ENCODE measurements around the gene FA2H.

The FA2H gene

DNA sequence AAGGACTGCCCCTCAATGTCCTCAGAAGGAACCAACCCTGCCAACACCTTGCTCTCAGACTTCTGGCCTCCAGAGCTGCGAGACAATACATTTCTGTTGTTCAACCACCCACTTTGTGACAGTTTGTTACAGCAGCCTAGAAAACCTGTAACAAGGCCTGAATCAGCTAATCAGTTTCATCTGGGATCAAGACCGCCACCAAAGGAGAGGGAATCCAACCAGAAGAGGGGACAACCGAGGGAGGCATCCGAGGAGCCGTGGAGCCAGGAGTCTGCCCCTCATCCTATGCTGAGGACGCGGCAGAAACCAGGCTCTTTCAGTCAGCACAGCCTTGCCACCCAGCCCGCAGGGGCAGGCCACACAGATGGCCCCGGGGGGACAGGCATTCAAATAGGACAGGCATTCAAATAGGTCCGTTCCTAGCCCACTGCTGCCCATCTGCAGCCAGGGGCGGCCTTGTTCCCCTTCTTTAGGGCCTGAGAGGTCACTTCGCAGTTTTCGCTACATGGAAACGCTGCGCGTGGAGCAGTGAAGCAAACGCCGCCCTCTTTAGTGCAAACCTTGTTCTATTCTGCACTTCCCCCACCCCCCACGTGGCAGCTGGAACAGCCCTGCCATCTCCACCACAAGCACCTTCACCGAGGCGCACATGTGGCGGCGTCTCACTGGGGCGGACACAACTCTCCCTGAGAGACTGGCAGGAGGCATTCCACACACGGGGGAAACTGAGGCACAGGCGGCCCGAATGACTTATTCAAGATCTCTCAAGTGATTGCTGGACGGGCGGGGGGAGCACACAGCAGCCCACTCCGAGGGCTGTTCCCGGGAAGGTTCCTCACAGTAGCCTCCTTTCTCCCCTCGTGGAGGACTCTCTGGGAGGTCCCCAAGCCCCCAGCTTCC, 26.7 kb downstream of the FA2H start:
- in situ Hi-C loops (cut with HindIII; ENCODE audit: low sequenced_read_pairs), result no loop called here
- no peak for DNase-seq (ENCODE audit: low read depth)
- H3K4me3 ChIP-seq (ENCODE audit: low read depth, low read length), result no peak overlapping the region
- TF ChIP-seq, protein P1, sequence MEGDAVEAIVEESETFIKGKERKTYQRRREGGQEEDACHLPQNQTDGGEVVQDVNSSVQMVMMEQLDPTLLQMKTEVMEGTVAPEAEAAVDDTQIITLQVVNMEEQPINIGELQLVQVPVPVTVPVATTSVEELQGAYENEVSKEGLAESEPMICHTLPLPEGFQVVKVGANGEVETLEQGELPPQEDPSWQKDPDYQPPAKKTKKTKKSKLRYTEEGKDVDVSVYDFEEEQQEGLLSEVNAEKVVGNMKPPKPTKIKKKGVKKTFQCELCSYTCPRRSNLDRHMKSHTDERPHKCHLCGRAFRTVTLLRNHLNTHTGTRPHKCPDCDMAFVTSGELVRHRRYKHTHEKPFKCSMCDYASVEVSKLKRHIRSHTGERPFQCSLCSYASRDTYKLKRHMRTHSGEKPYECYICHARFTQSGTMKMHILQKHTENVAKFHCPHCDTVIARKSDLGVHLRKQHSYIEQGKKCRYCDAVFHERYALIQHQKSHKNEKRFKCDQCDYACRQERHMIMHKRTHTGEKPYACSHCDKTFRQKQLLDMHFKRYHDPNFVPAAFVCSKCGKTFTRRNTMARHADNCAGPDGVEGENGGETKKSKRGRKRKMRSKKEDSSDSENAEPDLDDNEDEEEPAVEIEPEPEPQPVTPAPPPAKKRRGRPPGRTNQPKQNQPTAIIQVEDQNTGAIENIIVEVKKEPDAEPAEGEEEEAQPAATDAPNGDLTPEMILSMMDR (IDR thresholded peaks at IDR 0.05; ENCODE audit: low read depth, low read length, missing control alignments), result no peak

- no peak overlapping the region for H3K4me3 ChIP-seq (ENCODE audit: low read depth, low read length)
- no peak for DNase-seq (ENCODE audit: low read depth)
- in situ Hi-C loops (cut with HindIII; ENCODE audit: low sequenced_read_pairs), result no loop called here
- TF ChIP-seq, protein P1 (IDR thresholded peaks at IDR 0.05; ENCODE audit: low read depth, low read length, missing control alignments), result no peak
Measured at GRCh38 chr16:74745926-74746325, 28.7 kb downstream of the FA2H start.

GRCh38 chr16:74745109-74745615, 29.5 kb downstream of the FA2H start:
- TF ChIP-seq, protein P1 (IDR thresholded peaks at IDR 0.05; ENCODE audit: low read depth, low read length, missing control alignments), result no peak
- no peak overlapping the region for H3K4me3 ChIP-seq (ENCODE audit: low read depth, low read length)
- in situ Hi-C loops (cut with HindIII; ENCODE audit: low sequenced_read_pairs), result no loop called here
- DNase-seq (ENCODE audit: low read depth), result no peak

- H3K4me3 ChIP-seq (ENCODE audit: low read depth, low read length), result no peak overlapping the region
- in situ Hi-C loops (cut with HindIII; ENCODE audit: low sequenced_read_pairs), result loop anchor here (5.0 kb wide), 2 partner anchors 53 to 78 kb away; no protein-coding TSS in a partner anchor
- DNase-seq (ENCODE audit: low read depth), result no peak
- TF ChIP-seq, protein P1 (IDR thresholded peaks at IDR 0.05; ENCODE audit: low read depth, low read length, missing control alignments), result no peak
Measured at GRCh38 chr16:74744566-74744965, 30.1 kb downstream of the FA2H start.

DNA sequence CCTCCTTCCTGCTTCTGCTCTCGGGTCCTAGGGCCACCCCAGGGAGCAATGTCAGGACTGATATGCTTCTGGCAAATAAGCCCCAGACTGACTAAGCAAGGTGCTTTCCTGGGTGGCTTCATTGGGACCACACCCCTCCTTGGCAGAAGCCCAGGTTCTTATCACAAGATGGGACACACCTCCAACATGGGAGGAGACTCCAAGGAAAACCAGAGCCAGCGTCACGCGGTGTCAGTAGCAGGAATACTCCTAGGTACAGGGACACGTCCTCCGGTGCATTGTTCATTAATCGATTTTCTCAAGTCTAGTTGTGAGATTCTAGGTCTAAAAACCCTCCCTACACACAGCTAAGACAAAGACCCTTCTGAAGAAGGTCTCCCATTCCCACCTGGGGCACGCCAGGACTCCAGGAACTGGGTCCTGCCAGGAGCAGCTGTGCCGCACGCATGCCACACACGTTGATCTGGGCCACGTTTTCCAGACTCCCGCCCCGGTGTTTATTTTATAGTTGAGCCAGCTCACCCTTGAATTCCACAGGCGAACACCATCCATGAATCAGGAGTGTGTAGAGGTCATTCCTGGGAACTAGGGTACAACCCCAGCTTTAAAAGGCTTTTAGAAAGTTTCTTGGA, 30.8 kb downstream of the FA2H start:
- in situ Hi-C loops (cut with HindIII; ENCODE audit: low sequenced_read_pairs), result loop anchor here (5.0 kb wide), 2 partner anchors 54 to 79 kb away; no protein-coding TSS in a partner anchor
- no peak overlapping the region for H3K4me3 ChIP-seq (ENCODE audit: low read depth, low read length)
- no peak for DNase-seq (ENCODE audit: low read depth)
- TF ChIP-seq, protein P1 (IDR thresholded peaks at IDR 0.05; ENCODE audit: low read depth, low read length, missing control alignments), result no peak

DNA sequence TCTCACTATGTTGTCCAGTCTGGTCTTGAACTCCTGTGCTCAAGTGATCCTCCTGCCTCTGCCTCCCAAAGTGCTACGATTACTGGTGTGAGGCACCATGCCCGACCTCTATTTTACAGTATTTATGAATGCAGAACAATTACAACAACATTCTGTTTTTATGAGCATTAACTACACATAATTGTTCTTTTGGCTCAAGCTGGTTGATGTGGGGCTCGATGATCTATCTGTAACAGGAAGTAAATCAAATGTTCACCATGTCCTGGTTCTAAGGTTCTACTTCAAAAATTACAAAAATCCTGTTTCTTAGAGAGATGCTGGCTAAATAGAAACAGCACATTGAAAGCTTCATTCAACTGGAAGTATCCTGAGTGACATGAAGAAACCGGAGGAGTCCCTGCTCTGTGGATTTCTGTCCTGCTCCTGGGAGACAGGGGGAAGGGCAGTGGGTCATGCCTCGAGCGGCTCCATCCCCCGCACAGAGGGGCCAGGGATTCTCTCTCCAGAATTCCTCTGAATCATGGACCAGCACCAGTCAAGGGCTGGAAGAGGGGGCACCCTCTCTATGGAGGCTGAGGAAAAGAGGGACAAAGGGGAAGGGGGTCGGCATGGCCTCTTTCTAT, 31.5 kb downstream of the FA2H start:
- DNase-seq (ENCODE audit: low read depth), result no peak
- no peak overlapping the region for H3K4me3 ChIP-seq (ENCODE audit: low read depth, low read length)
- TF ChIP-seq, protein P1 (IDR thresholded peaks at IDR 0.05; ENCODE audit: low read depth, low read length, missing control alignments), result no peak
- in situ Hi-C loops (cut with HindIII; ENCODE audit: low sequenced_read_pairs), result loop anchor here (5.0 kb wide), 2 partner anchors 54 to 79 kb away; no protein-coding TSS in a partner anchor
